ENCODE results near the gene HOXB3.

Gene HOXB3

DNA sequence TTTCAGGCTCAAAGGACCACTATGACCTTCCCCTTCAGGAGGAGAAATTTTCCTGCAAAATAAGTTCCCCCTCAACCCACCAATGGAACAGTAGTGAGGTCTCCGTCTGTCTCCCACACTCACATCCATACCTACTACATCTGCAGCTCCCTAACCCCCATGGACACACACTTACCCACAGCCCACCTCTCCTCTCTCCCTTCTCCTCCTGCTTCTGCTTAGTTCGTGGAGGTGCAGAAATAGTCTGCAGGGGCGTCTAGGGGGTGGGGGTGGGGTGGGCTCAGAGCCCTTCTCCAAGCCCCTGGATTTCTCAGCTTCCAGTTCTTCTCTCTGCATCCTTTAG lies 20.8 kb downstream of the HOXB3 start:
- H3K27ac Mint-ChIP-seq, result no peak overlapping the region
- no peaks in the 10 kb centered on the region for H3K9me3 Mint-ChIP-seq
- H3K36me3 Mint-ChIP-seq (ENCODE audit: low read depth), result peaks cover 18% of the 10 kb centered on the region
- H3K4me1 Mint-ChIP-seq (ENCODE audit: low read depth), result peaks cover 12% of the 10 kb centered on the region
- peaks cover 8% of the 10 kb centered on the region for H3K27me3 Mint-ChIP-seq (ENCODE audit: low read depth)
- no peak overlapping the region for H3K4me3 Mint-ChIP-seq

DNA sequence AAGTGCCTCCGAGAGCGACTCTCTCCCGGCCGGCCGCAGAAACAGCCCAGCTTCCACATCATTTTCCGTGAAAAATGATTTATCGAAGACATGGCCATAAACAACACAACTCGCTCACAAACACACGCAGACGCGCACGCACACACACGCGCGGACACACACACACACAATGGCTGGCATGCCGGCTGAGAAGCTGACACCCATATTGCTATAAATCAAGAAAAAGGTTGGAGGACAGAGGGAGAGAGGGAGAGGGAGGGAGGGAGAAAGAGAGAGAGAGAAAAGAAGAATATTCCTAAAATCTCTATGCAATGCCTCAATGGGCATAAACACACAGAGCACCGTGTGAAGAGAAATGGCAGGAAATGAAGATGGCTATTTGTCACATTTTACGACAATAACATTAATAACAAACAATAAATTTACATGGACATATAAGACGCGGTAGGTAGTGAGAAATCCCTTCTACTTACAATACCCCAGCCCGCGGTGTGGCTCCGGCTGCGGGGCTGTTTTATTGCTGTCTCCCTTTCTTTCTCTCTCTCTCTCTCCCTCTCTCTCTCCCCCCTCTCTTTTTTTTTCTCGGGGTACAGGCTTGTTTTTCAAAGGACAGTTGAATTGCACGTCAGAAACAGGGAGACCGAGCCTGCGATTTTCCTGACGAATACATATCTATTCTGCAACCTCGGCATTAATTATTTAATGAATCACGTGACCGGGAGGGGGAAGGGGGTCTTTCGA lies 21.4 kb downstream of the HOXB3 start:
- peaks cover 10% of the 10 kb centered on the region for H3K27me3 Mint-ChIP-seq (ENCODE audit: low read depth)
- H3K4me1 Mint-ChIP-seq (ENCODE audit: low read depth), result peaks cover 10% of the 10 kb centered on the region
- peaks cover 19% of the 10 kb centered on the region for H3K36me3 Mint-ChIP-seq (ENCODE audit: low read depth)
- no peak overlapping the region for H3K4me3 Mint-ChIP-seq
- H3K27ac Mint-ChIP-seq, result peak overlapping the region; percentile 10
- no peaks in the 10 kb centered on the region for H3K9me3 Mint-ChIP-seq

DNA sequence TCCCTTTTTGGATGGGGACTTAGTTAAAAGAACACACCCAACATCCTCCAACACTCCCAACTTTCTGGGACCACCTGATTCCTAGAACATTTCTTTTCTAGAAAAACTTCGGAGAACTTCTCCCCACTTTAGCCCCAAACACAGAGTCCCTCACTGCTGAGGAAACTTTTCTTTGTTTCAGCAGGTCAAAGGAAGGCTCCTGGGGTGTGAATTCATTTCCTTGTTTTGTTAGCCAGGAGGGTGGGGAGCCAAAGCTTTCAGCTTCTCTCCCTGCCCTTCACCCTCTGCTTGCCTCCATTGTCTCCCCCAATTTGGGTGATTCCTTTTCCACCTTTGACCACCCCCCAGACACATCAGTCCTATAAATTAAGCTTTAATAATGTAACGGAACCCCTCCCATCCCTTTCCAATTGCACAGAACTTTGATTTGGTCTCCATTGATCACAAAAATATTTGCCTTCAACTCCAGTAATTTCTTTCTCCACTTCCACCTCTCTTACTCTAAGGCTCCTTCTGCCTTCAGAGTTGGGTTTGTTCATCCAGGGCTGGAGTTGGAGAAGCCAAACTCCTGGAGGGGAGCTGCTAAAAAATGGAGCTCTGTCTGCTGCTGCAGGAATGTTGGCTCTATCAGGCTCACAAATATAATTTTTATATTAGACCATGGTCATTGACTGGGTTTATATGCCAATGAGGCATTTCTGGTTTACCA lies 22.2 kb downstream of the HOXB3 start:
- H3K27ac Mint-ChIP-seq, result no peak overlapping the region
- H3K27me3 Mint-ChIP-seq (ENCODE audit: low read depth), result peaks cover 11% of the 10 kb centered on the region
- H3K4me1 Mint-ChIP-seq (ENCODE audit: low read depth), result peaks cover 6% of the 10 kb centered on the region
- peaks cover 17% of the 10 kb centered on the region for H3K36me3 Mint-ChIP-seq (ENCODE audit: low read depth)
- no peaks in the 10 kb centered on the region for H3K9me3 Mint-ChIP-seq
- no peak overlapping the region for H3K4me3 Mint-ChIP-seq

DNA sequence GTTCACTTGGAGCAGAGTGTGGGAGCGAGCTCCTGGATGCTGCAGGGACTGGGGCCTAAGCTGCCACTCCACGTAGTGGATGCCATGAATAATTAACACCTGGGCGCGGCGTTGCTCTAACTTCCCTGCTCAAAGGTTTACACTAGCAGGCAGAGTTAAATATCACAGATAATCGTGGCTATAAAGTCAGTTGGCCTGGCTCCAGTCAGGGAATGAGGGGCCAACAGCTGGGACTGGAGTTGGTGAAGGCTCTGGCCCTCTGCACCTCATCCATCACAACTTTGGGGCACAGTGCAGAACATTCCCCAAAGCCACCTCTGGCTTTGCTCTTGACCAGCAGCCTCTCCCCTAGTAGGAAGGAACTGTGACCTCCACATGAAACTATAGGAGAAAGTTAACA lies 22.8 kb downstream of the HOXB3 start:
- peaks cover 6% of the 10 kb centered on the region for H3K4me1 Mint-ChIP-seq (ENCODE audit: low read depth)
- H3K4me3 Mint-ChIP-seq, result no peak overlapping the region
- H3K36me3 Mint-ChIP-seq (ENCODE audit: low read depth), result peaks cover 17% of the 10 kb centered on the region
- H3K27me3 Mint-ChIP-seq (ENCODE audit: low read depth), result peaks cover 12% of the 10 kb centered on the region
- H3K27ac Mint-ChIP-seq, result no peak overlapping the region
- H3K9me3 Mint-ChIP-seq, result no peaks in the 10 kb centered on the region

DNA sequence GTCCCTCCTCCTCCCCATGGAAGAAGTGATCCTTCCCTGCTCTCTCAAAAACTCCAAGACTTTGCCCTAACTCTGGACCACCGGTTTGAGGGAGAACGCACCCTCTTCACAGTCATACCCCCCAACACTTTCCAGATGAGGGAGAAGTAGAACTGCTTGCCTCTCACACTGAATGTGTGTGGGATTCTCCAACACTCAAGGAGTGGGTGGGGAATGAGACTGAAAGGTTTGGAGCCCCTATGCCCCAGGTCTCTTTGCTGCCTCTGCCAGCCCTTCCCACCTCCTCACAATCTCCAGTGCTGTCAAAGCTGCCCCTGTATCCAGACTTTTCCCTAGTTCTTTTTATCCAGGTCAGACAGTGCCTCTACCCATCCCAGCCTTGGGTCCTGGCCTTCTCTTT lies 23.3 kb downstream of the HOXB3 start:
- no peak overlapping the region for H3K4me3 Mint-ChIP-seq
- peaks cover 7% of the 10 kb centered on the region for H3K4me1 Mint-ChIP-seq (ENCODE audit: low read depth)
- no peak overlapping the region for H3K27ac Mint-ChIP-seq
- H3K27me3 Mint-ChIP-seq (ENCODE audit: low read depth), result peaks cover 12% of the 10 kb centered on the region
- no peaks in the 10 kb centered on the region for H3K9me3 Mint-ChIP-seq
- H3K36me3 Mint-ChIP-seq (ENCODE audit: low read depth), result peaks cover 15% of the 10 kb centered on the region

DNA sequence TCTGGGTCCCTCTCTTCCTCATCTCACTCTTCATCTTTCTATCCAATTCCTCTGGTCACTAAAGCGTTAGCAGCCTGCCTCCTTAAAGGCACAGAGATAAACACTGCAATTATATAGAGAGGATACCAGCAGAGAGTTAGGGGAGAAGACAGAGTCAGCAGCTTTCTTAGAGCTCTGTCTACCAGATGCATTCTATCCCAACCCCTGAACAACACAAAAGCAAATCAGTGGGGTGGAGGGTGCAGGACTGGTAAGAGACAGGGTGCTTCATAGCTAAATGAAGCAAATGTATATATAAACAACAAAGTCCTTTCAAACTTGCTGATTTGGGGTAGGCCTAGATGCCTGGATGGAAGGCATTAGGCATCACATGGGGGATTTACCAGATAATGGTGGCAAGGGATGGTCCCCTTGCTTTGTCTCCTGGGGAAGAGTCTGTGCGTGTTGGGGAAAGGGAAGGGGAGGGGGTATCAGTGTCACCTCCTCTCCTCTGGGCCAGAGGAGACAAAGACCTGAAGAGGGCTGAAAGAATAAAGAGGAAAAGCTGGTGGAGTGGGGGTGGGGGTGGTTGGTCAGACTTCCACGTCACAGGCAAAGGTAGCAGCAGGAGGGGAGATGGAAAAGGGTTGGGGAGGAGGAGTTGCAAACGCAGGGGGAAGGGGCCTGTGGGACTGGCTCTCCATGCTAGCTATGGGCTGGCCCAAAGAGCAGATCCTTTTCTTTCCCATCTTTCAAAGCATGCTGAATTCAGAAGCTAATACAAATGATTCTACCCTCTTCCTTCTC lies 23.9 kb downstream of the HOXB3 start:
- no peak overlapping the region for H3K4me3 Mint-ChIP-seq
- no peak overlapping the region for H3K27ac Mint-ChIP-seq
- peaks cover 13% of the 10 kb centered on the region for H3K36me3 Mint-ChIP-seq (ENCODE audit: low read depth)
- peaks cover 12% of the 10 kb centered on the region for H3K27me3 Mint-ChIP-seq (ENCODE audit: low read depth)
- H3K9me3 Mint-ChIP-seq, result no peaks in the 10 kb centered on the region
- H3K4me1 Mint-ChIP-seq (ENCODE audit: low read depth), result peaks cover 11% of the 10 kb centered on the region

DNA sequence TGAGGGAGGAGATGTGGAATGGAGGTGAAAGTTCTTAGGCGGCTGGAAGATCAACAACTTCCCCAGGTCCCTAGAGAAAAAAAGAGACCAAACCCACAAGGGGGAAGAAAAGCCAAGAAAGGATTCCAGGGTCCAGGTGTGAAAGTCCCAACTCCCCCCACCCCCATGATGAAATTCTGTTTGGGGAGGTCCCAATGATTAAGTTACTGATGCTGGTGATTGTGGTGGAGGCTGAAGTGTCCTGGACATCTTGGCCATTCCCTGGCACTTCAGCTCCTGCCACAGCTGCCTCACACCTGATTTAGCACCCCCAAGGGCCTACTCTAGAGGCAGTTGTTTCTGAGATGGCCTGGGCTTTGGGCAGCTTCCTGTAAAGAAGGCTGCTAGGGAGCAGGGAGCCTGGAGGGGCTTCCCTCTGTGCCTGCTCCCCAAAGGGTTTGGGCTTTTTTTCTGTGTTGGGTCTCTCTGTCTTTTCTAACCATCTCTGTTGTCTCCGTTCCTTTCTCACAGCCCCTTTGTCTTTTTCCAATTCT lies 25.0 kb downstream of the HOXB3 start:
- peaks cover 11% of the 10 kb centered on the region for H3K4me1 Mint-ChIP-seq (ENCODE audit: low read depth)
- H3K27me3 Mint-ChIP-seq (ENCODE audit: low read depth), result peaks cover 12% of the 10 kb centered on the region
- no peak overlapping the region for H3K27ac Mint-ChIP-seq
- peaks cover 11% of the 10 kb centered on the region for H3K36me3 Mint-ChIP-seq (ENCODE audit: low read depth)
- H3K9me3 Mint-ChIP-seq, result no peaks in the 10 kb centered on the region
- peak overlapping the region; percentile 6 for H3K4me3 Mint-ChIP-seq

DNA sequence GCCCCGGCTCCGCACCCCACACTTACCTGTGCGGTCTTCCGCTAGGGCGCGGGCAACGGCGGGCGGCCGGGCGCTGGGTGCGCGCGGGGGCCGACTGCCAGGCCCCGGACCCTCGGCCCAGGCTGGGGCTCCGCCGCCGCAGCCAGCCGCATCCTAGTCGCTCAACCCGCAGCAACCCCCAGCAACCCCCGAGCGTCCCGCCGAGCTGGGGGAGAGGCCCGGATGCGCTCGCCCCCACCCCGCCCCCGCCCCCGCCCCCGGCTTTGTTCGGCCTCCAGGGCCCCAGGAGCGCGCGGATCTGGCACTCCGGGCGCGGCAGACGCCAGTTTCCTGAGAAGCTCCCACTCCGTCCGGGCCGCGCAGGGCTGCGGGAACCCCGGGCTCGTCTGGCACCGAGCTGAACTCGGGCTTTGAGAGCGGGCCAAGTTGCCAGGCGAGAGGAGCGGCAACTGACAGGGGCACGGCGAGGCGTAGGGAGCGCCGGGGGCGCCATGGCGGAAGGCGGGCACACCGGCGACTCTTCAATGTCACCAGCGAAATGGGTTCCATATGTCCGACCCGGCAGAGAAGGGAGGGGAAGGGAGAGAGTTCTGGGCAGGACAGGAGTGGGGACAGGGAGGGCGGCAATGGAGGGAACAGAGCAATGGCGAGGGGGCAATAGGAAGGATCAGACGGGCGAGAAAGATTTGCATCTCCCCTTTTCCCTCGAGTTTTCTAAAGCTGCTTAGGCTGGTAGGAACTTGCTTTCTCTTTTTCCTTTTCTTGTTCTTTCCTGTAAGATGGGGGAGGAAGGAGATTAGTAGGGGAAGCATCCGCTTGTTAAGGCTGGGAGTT lies 25.6 kb downstream of the HOXB3 start:
- Mint-ChIP-seq H3K27ac (no peak overlapping the region), H3K27me3 (ENCODE audit: low read depth) (peaks cover 12% of the 10 kb centered on the region), H3K4me3 (peak overlapping the region; percentile 6), H3K36me3 (ENCODE audit: low read depth) (peaks cover 11% of the 10 kb centered on the region), H3K9me3 (no peaks in the 10 kb centered on the region), H3K4me1 (ENCODE audit: low read depth) (peaks cover 11% of the 10 kb centered on the region)

DNA sequence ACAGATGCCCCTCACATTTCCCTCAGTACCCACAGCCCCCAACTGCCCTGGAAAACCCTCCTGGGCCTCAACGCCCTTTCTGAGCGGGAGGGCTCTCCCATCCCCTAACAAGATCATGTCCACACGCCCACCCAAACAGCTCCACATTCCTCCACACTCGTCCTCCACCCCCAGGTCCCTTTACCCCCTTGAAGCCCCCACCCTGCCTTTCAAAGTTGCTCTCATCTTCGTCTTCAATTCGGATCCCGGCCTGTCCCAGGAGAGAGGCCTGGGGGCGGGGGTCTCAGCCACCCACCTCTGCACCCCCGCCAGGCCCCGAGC lies 26.2 kb downstream of the HOXB3 start:
- Mint-ChIP-seq H3K27me3 (ENCODE audit: low read depth) (peaks cover 17% of the 10 kb centered on the region), H3K4me3 (no peak overlapping the region), H3K4me1 (ENCODE audit: low read depth) (peaks cover 11% of the 10 kb centered on the region)

DNA sequence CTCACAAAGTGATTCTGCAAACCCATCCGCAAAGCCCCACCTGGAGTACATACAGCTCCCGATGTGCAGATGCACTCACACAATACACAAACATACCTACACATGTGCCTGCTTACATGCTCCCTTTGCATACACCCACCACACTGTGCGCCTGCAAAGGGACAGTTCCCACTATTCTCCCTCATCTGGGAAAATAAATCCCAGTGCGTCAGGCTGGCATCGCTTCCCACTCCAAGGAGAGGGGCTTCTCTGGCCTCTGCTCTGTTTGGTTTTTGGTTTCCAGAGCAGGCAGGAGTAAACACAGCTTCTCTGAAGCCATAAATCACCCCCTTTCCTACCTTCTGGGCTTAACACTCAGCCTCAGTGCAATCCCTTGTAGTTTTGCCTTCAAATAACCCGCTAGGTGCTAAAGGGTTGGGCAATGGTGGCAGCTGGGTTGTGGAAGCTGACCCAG lies 26.6 kb downstream of the HOXB3 start:
- H3K4me1 Mint-ChIP-seq (ENCODE audit: low read depth), result peaks cover 8% of the 10 kb centered on the region
- H3K27ac Mint-ChIP-seq, result no peak overlapping the region
- no peak overlapping the region for H3K4me3 Mint-ChIP-seq
- H3K27me3 Mint-ChIP-seq (ENCODE audit: low read depth), result peaks cover 21% of the 10 kb centered on the region
- H3K9me3 Mint-ChIP-seq, result no peaks in the 10 kb centered on the region
- H3K36me3 Mint-ChIP-seq (ENCODE audit: low read depth), result peaks cover 13% of the 10 kb centered on the region

More for the DNA sequence above, 26.2 kb downstream of the HOXB3 start:
- H3K36me3 Mint-ChIP-seq (ENCODE audit: low read depth), result peaks cover 12% of the 10 kb centered on the region
- no peak overlapping the region for H3K27ac Mint-ChIP-seq
- no peaks in the 10 kb centered on the region for H3K9me3 Mint-ChIP-seq

DNA sequence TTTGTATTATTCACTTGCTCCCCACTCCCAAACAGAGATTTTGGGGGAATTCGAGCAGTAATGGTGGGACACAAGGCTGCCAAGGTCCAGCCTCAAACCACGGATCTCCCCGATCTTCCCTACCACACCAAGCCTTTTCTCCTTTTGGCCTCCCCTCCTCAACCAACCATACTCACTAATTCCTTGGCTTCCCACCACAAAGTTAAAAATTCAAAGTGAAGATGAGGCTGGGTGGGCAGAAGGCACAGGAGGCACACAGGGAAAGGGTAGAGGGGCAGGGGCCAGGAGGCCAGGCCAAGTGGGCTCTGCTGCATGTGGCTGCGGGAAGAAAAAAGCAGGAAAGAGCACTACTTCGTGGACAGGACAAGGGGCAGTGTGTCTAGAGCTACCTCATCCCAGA lies 27.1 kb downstream of the HOXB3 start:
- Mint-ChIP-seq H3K9me3 (no peaks in the 10 kb centered on the region), H3K27ac (no peak overlapping the region), H3K4me3 (no peak overlapping the region), H3K4me1 (ENCODE audit: low read depth) (peaks cover 5% of the 10 kb centered on the region), H3K27me3 (ENCODE audit: low read depth) (peaks cover 26% of the 10 kb centered on the region), H3K36me3 (ENCODE audit: low read depth) (peaks cover 14% of the 10 kb centered on the region)

DNA sequence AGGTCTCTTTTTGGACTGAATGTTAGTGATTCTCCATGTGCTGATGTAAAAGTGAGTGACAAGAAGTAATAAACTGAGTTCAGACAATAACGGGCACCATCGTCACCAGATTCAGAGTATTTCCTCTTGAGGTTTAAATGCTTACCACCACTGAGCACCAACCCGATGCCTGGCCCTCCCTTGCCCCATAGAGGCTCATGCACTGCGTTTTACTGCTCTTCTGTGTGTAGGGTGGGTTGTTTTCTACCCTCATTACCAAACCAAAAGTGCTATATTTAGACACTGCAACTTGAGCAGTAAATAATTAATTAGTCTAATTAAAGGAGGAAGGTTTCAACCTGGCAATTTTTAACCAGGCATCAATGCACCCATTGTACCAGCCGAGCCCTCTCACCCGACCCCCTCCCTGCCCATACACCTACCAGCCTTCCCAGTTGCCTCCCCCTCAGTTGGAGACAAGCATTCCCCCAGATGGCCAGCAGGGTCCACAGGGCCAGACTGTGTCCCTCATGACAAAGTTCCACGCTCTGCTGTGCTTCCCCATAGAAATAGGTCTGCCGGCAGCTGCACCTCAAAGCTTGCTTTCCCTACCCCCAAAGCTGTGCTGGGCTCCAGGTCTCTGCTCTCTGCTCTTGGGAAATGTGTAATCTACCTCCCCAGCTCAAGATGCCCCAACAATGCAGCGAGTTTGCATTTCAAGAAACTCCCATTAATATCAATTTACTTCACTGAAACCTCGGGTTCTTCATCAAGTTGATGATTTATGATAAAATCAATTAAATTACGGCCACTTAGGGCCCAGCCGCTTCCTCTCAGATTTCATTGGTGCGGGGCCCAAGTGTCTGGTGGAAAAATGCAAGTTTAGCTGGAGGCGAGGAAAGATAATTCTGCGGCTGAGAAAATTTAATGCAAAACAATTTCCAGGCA lies 27.9 kb downstream of the HOXB3 start:
- peaks cover 15% of the 10 kb centered on the region for H3K36me3 Mint-ChIP-seq (ENCODE audit: low read depth)
- H3K4me3 Mint-ChIP-seq, result no peak overlapping the region
- H3K27me3 Mint-ChIP-seq (ENCODE audit: low read depth), result peaks cover 30% of the 10 kb centered on the region
- H3K4me1 Mint-ChIP-seq (ENCODE audit: low read depth), result peaks cover 5% of the 10 kb centered on the region
- H3K27ac Mint-ChIP-seq, result no peak overlapping the region
- H3K9me3 Mint-ChIP-seq, result no peaks in the 10 kb centered on the region
